GM19452 (cell line): Measurements from ENCODE around the gene CELF1.
A peak's percentile ranks its signal among the peaks of the same experiment; 100 is the strongest.

Source experiments
- ATAC-seq: cut with Tn5 transposase; IDR thresholded peaks from one replicate; pipeline ENCODE4 v1.9.1; 2021; ENCODE audit not compliant: unreplicated experiment

CELF1 gene

GRCh38 chr11:47430524-47430923 is 122.4 kb downstream of the CELF1 start:
- ATAC-seq, result no peak

- ATAC-seq, result peak; percentile 90
Observed at GRCh38 chr11:47426062-47426956, 126.6 kb downstream of the CELF1 start, which contains the start of gene PSMC3. TSS of gene PSMC3 (minus strand) at chr11:47426439. CDS start at chr11:47426279, 160 bp downstream.

- no peak for ATAC-seq
Observed at GRCh38 chr11:47425611-47426010, 127.3 kb downstream of the CELF1 start.

- no peak for ATAC-seq
Observed at GRCh38 chr11:47418454-47419259, 134.3 kb downstream of the CELF1 start.

- no peak for ATAC-seq
Observed at GRCh38 chr11:47417712-47418111, 135.2 kb downstream of the CELF1 start.

GRCh38 chr11:47415949-47416472 is 136.9 kb downstream of the CELF1 start:
- ATAC-seq, result no peak
